Stomach (tissue), 19 donors: ENCODE results near the gene KRTAP9-7. TPM values are rescaled to one million over a fixed set of nuclear protein-coding genes. Genes with fewer than 3 reads are reported as not detected.
"Not testable (repeated sequence)": the region's sequence is repeated elsewhere in the genome, so short reads cannot be mapped to it uniquely, and the experiment has no call there.

Experiments used
- DNase-seq, 2 donors: peaks; one replicate each; pipeline versions ENCODE4 v3.0.0 to v3.0.0-alpha.2; 2013 to 2019
- H3K27ac ChIP-seq, 5 donors: fragments of 200-600 bp in 4 of 5; sonication (generic) in 4 of 5; one replicate each; pipeline ENCODE4 v1.5.1; 2013 to 2019; ENCODE audit warnings: mild to moderate bottlenecking in 1 of 5, moderate library complexity in 1 of 5
- H3K27me3 ChIP-seq, 3 donors: fragments of 200-600 bp; sonication (generic); one replicate each; pipeline ENCODE4 v1.5.1; 2017 to 2019; ENCODE audit warnings: mixed run types in 1 of 3
- H3K36me3 ChIP-seq, 4 donors: fragments of 200-600 bp; sonication (generic); 1 replicate in 3 of 4; 2 replicates in 1 of 4; pipeline ENCODE4 v1.5.1; 2016 to 2019
- H3K4me1 ChIP-seq, 4 donors: fragments of 200-600 bp; sonication (generic); one replicate each; pipeline ENCODE4 v1.5.1; 2016 to 2019
- H3K4me3 ChIP-seq, 4 donors: fragments of 200-600 bp; sonication (generic) in 3 of 4; one replicate each; pipeline ENCODE4 v1.5.1; 2016 to 2019; ENCODE audit warnings: mild to moderate bottlenecking in 1 of 4
- H3K9me3 ChIP-seq, 4 donors: fragments of 200-600 bp; sonication (generic); one replicate each; pipeline ENCODE4 v1.5.1; 2016 to 2019
- EP300 ChIP-seq: sonication (generic); formaldehyde crosslinking; IDR thresholded peaks from one replicate; pipeline ENCODE4 v1.6.1; 2017; ENCODE audit warnings: antibody characterized with exemption
- POLR2A ChIP-seq, 4 donors: fragments of 450-650 bp; IDR thresholded peaks; one replicate each; pipeline ENCODE4 v1.6.1; 2016; ENCODE audit warnings: antibody characterized with exemption in 4 of 4, control low read depth in 2 of 4, mild to moderate bottlenecking in 1 of 4, moderate library complexity in 1 of 4
- POLR2AphosphoS5 ChIP-seq, 3 donors: sonication (generic); formaldehyde crosslinking; IDR thresholded peaks; one replicate each; pipeline ENCODE4 v1.6.1; 2016; ENCODE audit warnings: antibody characterized with exemption in 3 of 3
- WGBS, 5 donors: extraction: QIAGEN DNeasy Blood & Tissue Kit in 3 of 5; methylation state at CpG; one replicate each; pipeline versions ENCODE4 v1.1.5 to v1.1.7; 2013 to 2018; 5-methylcytosine and 5-hydroxymethylcytosine counted together
- intact Hi-C: fragments of 100-400 bp; cut with DNase I; formaldehyde crosslinking; loops from one replicate; pipeline ENCODE4 v1.15.1; 2023; ENCODE audit warnings: low total_unique reads
- long read RNA-seq, 10 donors: transcript quantifications; one replicate each; lab custom pipeline, GENCODE V29; 2026
- polyA plus RNA-seq, 3 donors: library from polyadenylated mRNA; stranded (reverse); fragments of 200-250 nt; gene quantifications; one replicate each; pipeline ENCODE4 v1.2.3, GENCODE V29; 2013
- total RNA-seq, 5 donors: library from RNA; depleted of rRNA; stranded (reverse); fragments of >200 nt; gene quantifications; one replicate each; pipeline versions ENCODE4 v1.1.0 to v1.2.3, GENCODE V29; 2014 to 2016
- TF ChIP-seq, protein P1 (sequence below), 7 experiments: fragments of 450-650 bp in 4 of 7; fragments of 200-600 bp in 3 of 7; sonication (generic) in 3 of 7; IDR thresholded peaks; one replicate each; pipeline ENCODE4 v1.5.1; 2016 to 2019; ENCODE audit warnings: antibody characterized with exemption in 7 of 7, control low read depth in 2 of 7, mild to moderate bottlenecking in 1 of 7
- donor health status: healthy with polysubstance abuse.
- donor health status: Bipolar disorder and iron deficiency.
- donor health status: healthy.

KRTAP9-7 gene, protein sequence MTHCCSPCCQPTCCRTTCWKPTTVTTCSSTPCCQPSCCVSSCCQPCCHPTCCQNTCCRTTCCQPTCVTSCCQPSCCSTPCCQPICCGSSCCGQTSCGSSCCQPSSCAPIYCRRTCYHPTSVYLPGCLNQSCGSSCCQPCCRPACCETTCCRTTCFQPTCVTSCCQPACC
- total RNA-seq (not detected), polyA plus RNA-seq (not detected)
- long read RNA-seq, donor 1 = 0 reads
- long read RNA-seq, donor 2 = 0 reads
- long read RNA-seq, donor 3 = 0 reads
- long read RNA-seq, donor 4 = 0 reads
- long read RNA-seq, donor 5 = 0 reads
- long read RNA-seq, donor 6 = 0 reads
- long read RNA-seq, donor 7 = 0 reads
- long read RNA-seq, donor 8 = 0 reads
- long read RNA-seq, donor 9 = 0 reads
- long read RNA-seq, donor 10 = 0 reads

DNA sequence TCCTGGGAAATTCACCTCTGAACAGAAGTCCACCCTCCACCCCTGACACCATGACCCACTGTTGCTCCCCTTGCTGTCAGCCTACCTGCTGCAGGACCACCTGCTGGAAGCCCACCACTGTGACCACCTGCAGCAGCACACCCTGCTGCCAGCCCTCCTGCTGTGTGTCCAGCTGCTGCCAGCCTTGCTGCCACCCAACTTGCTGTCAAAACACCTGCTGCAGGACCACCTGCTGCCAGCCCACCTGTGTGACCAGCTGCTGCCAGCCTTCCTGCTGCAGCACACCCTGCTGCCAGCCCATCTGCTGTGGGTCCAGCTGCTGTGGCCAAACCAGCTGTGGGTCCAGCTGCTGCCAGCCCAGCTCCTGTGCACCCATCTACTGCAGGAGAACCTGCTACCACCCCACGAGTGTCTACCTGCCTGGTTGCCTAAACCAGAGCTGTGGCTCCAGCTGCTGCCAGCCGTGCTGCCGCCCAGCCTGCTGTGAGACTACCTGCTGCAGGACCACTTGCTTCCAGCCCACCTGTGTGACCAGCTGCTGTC, at the start of gene KRTAP9-7:
Gene KRTAP9-7, plus strand, starts transcription at position 51 of the 543 bp plus-strand sequence. Its CDS starts 0 bp downstream, at position 51.
- H3K36me3 ChIP-seq, H3K4me3 ChIP-seq, H3K9me3 ChIP-seq, DNase-seq, intact Hi-C loops, H3K4me1 ChIP-seq, H3K27ac ChIP-seq: not testable (repeated sequence)
- peaks cover 0 to 12% (median 0%) of the 10 kb centered on the region in 3 donors for H3K27me3 ChIP-seq
- 50 to 81% (median 71%) methylated on average over 2 to 3 of the region's 3 CpGs for WGBS, 5 donors

DNA sequence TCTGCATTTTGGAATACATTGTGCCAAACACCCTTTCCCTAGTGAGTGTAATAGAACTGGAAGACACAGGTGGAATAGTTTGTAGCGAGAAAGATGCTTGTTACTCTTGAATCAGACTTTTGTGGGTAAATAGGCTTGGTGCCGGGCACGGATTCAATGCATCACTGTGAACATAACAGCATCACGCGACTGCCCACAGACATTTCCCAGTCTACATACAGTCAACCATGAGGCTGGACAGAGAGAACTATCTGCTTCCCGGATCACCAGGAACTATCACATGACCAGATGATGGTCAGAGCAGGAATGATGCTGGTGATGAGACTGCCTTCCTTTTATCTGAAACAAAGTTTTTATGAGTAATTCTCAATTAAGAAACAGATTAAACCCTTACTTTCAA, 49.4 kb upstream of the KRTAP9-7 start:
- TF ChIP-seq POLR2A (IDR thresholded peaks at IDR 0.05) (no peak), EP300 (no peak), POLR2AphosphoS5 (IDR thresholded peaks at IDR 0.05) (no peak)
- TF ChIP-seq, protein P1, sequence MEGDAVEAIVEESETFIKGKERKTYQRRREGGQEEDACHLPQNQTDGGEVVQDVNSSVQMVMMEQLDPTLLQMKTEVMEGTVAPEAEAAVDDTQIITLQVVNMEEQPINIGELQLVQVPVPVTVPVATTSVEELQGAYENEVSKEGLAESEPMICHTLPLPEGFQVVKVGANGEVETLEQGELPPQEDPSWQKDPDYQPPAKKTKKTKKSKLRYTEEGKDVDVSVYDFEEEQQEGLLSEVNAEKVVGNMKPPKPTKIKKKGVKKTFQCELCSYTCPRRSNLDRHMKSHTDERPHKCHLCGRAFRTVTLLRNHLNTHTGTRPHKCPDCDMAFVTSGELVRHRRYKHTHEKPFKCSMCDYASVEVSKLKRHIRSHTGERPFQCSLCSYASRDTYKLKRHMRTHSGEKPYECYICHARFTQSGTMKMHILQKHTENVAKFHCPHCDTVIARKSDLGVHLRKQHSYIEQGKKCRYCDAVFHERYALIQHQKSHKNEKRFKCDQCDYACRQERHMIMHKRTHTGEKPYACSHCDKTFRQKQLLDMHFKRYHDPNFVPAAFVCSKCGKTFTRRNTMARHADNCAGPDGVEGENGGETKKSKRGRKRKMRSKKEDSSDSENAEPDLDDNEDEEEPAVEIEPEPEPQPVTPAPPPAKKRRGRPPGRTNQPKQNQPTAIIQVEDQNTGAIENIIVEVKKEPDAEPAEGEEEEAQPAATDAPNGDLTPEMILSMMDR (IDR thresholded peaks at IDR 0.05) = no peak
- 89 to 95% (median 92%) methylated on average over 6 of the region's 6 CpGs for WGBS, 5 donors
- no peak for DNase-seq
- Histone ChIP-seq H3K4me3 (no peak overlapping the region), H3K9me3 (no peaks in the 10 kb centered on the region), H3K27me3 (no peaks in the 10 kb centered on the region), H3K27ac (no peak overlapping the region), H3K36me3 (no peaks in the 10 kb centered on the region), H3K4me1 (no peaks in the 10 kb centered on the region)
- intact Hi-C loops = no loop called here

DNA sequence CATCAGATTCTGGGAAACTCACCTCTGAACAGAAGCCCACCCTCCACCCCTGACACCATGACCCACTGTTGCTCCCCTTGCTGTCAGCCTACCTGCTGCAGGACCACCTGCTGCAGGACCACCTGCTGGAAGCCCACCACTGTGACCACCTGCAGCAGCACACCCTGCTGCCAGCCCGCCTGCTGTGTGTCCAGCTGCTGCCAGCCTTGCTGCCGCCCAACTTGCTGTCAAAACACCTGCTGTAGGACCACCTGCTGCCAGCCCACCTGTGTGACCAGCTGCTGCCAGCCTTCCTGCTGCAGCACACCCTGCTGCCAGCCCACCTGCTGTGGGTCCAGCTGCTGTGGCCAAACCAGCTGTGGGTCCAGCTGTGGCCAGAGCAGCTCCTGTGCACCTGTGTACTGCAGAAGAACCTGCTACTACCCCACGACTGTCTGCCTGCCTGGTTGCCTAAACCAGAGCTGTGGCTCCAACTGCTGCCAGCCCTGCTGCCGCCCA, 48.9 kb upstream of the KRTAP9-7 start, which contains the start of gene KRTAP9-2:
Gene KRTAP9-2, plus strand, starts transcription at position 51 of the 498 bp plus-strand sequence. Its CDS starts 7 bp downstream, at position 58.
- H3K36me3 ChIP-seq, DNase-seq, H3K27me3 ChIP-seq, intact Hi-C loops, H3K4me1 ChIP-seq, H3K9me3 ChIP-seq, H3K4me3 ChIP-seq, H3K27ac ChIP-seq: not testable (repeated sequence)
- WGBS, 5 donors = 41 to 68% (median 55%) methylated on average over 2 to 3 of the region's 4 CpGs

DNA sequence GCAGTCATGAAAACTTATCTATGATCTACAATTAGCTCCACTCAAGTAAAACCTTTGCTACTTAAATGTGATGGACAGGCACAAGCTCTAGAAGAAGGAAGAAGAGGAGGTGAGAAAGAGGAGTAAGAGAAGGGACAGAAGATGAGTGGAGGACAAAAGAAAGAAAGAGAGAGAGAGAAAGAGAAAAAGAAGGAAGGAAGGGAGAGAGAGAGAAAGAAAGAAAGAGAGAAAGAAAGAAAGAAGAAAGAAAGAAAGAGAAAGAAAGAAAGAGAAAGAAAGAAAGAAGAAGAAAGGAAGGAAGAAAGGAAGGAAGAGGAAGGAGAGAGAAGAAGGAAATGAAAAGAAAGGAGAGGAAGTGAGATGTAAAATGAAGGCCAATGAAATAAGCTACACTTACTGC, 45.4 kb upstream of the KRTAP9-7 start:
- TF ChIP-seq POLR2A (IDR thresholded peaks at IDR 0.05) (no peak), POLR2AphosphoS5 (IDR thresholded peaks at IDR 0.05) (no peak), EP300 (no peak)
- TF ChIP-seq, protein P1 (IDR thresholded peaks at IDR 0.05) = no peak
- H3K27me3 ChIP-seq = peaks cover 0 to 16% (median 11%) of the 10 kb centered on the region in 3 donors
- H3K36me3 ChIP-seq = no peaks in the 10 kb centered on the region
- intact Hi-C loops = no loop called here
- no peak overlapping the region for H3K27ac ChIP-seq
- no peaks in the 10 kb centered on the region for H3K9me3 ChIP-seq
- DNase-seq = no peak
- no peak overlapping the region for H3K4me3 ChIP-seq
- H3K4me1 ChIP-seq = no peaks in the 10 kb centered on the region

DNA sequence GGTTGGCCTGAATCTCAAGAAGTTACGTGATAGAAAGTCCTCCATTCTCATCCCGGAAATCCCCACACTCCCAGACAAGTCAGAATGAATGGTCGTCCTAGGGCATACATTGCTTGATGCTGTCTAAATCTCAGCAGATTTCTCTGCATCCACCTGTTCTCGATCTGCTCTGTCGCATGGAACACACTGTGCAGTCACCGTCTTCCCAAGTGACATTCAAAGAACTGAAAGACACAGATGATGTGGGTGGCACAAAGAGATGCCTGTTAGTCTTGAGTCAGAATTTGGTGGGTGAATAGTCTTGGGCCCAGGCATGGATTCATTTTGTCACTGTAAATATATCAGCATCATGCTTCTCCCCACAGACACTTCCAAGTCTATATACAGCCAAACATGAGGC, 43.8 kb upstream of the KRTAP9-7 start:
- Histone ChIP-seq H3K27me3 (peaks cover 0 to 16% (median 11%) of the 10 kb centered on the region in 3 donors), H3K36me3 (no peaks in the 10 kb centered on the region), H3K4me3 (no peak overlapping the region), H3K4me1 (no peaks in the 10 kb centered on the region), H3K9me3 (no peaks in the 10 kb centered on the region), H3K27ac (no peak overlapping the region)
- no peak for TF ChIP-seq POLR2AphosphoS5 (IDR thresholded peaks at IDR 0.05)
- TF ChIP-seq POLR2A (IDR thresholded peaks at IDR 0.05) = no peak
- TF ChIP-seq, protein P1 (IDR thresholded peaks at IDR 0.05) = no peak
- no peak for TF ChIP-seq EP300
- no peak for DNase-seq
- WGBS, 5 donors = 83 to 91% (median 89%) methylated on average over 6 of the region's 6 CpGs
- intact Hi-C loops = no loop called here

DNA sequence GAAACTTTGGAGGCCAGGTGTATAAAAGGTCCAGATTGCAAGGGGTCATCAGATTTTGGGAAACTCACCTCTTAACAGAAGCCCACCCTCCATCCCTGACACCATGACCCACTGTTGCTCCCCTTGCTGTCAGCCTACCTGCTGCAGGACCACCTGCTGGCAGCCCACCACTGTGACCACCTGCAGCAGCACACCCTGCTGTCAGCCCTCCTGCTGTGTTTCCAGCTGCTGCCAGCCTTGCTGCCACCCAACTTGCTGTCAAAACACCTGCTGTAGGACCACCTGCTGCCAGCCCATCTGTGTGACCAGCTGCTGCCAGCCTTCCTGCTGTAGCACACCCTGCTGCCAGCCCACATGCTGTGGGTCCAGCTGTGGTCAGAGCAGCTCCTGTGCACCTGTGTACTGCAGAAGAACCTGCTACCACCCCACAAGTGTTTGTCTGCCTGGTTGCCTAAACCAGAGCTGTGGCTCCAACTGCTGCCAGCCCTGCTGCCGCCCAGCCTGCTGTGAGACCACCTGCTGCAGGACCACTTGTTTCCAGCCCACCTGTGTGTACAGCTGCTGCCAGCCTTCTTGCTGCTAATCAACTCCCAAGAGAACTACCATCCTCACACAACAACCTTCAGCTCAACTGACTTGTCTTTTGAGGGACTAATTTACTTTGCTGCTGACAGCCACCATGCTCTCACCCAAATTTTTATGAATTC, 42.9 kb upstream of the KRTAP9-7 start, which contains the start of gene KRTAP9-3:
Gene KRTAP9-3, plus strand, starts transcription at position 51 of the 707 bp plus-strand sequence. Its CDS starts 53 bp downstream, at position 104.
- H3K36me3 ChIP-seq, DNase-seq, H3K27ac ChIP-seq, intact Hi-C loops, H3K4me3 ChIP-seq, H3K9me3 ChIP-seq, H3K4me1 ChIP-seq: not testable (repeated sequence)
- WGBS, 5 donors = 81 to 100% (median 85%) methylated on average over 1 of the region's 1 CpG
- peaks cover 0 to 16% (median 11%) of the 10 kb centered on the region in 3 donors for H3K27me3 ChIP-seq

DNA sequence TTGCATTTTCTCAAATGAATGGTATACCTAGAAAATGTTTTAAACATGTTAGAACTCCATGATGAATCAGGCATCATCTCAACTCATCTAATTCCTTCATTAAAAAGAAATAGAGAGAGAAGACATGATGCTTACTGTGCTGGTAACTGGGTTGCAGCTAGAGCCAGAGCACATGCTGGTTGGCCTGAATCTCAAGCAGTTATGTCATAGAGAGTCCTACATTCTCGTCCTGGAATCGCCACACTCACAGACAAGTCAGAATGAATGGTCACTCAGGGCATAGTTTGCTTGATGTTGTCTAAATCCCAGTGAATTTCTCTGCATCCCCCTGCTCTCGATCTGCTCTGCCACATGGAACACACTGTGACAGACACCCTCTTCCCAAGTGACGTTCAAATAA, 38.4 kb upstream of the KRTAP9-7 start:
- H3K27ac ChIP-seq, intact Hi-C loops, H3K4me1 ChIP-seq, H3K36me3 ChIP-seq, H3K4me3 ChIP-seq, H3K9me3 ChIP-seq, DNase-seq: not testable (repeated sequence)
- WGBS, 5 donors = 61 to 77% (median 64%) methylated on average over 4 of the region's 4 CpGs
- H3K27me3 ChIP-seq = peaks cover 0 to 27% (median 18%) of the 10 kb centered on the region in 3 donors
